Mammary epithelial cell (primary cell): ENCODE measurements around the gene SUPT20HL1.

ENCODE experiments used
- CTCF ChIP-seq, 2 donors: IDR thresholded peaks in 1 of 2; conservative IDR thresholded peaks in 1 of 2; 2 replicates each; pipeline ENCODE4 v1.5.1; 2011 to 2012; ENCODE audit warnings: inconsistent platforms in 2 of 2, low read length in 2 of 2, mild to moderate bottlenecking in 2 of 2, control low read depth in 1 of 2, low read depth in 1 of 2; ENCODE audit not compliant: insufficient read depth in 1 of 2; ENCODE audit errors: extremely low read depth in 1 of 2
- EZH2 ChIP-seq: IDR thresholded peaks from 2 replicates; pipeline ENCODE4 v1.6.1; 2012; ENCODE audit warnings: low read length, inconsistent platforms, borderline replicate concordance

- TF ChIP-seq CTCF (conservative IDR thresholded peaks at IDR 0.05 in 1 of 2, IDR thresholded peaks at IDR 0.05 in 1 of 2; ENCODE audit: extremely low read depth in 1 of 2, insufficient read depth in 1 of 2, low read depth in 1 of 2, low read length in 2 of 2) (no peak), EZH2 (no peak)
Measured at GRCh38 chrX:24355095-24355494, 5.3 kb upstream of the SUPT20HL1 start.
